GM18502 (cell line): ENCODE measurements around the gene RFWD3.
"Not testable (repeated sequence)": the region's sequence is repeated elsewhere in the genome, so short reads cannot be mapped to it uniquely, and the experiment has no call there.

ENCODE experiments used
- ATAC-seq: cut with Tn5 transposase; IDR thresholded peaks from one replicate; pipeline ENCODE4 v1.9.1; 2021; ENCODE audit warnings: mild to moderate bottlenecking; ENCODE audit not compliant: unreplicated experiment, poor library complexity

The RFWD3 gene

DNA sequence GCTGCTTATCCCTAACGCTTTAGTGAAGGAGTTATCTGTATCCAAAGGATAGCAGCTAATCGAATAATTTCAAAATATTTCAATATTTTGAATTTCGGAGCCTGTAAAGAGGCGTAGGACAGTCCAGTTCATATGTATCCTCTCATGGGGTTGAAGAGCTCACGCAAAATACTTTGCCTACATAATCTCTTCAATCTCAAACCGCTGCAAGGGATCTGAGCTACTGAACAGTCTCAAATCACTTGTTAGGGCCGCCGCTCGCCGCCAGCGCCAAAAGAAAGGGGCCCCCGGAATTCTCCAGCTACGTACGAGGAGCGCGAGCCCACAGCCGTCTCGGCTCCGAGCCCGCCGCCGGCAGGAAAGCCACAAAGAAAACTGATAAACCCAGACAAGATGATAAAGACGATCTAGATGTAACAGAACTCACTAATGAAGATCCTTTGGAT lies 601 bp upstream of the RFWD3 start:
- no peak for ATAC-seq

- no peak for ATAC-seq
These were observed 661 bp downstream of the RFWD3 start for GRCh38 chr16:74666010-74666421.

GRCh38 chr16:74661064-74661463 lies 5.6 kb downstream of the RFWD3 start:
- ATAC-seq, result no peak

- no peak for ATAC-seq
These were observed 6.3 kb downstream of the RFWD3 start for GRCh38 chr16:74660383-74660782.

- no peak for ATAC-seq
These were observed 7.6 kb downstream of the RFWD3 start for GRCh38 chr16:74659041-74659440.

- ATAC-seq, result no peak
These were observed 8.6 kb downstream of the RFWD3 start for GRCh38 chr16:74657870-74658642.

DNA sequence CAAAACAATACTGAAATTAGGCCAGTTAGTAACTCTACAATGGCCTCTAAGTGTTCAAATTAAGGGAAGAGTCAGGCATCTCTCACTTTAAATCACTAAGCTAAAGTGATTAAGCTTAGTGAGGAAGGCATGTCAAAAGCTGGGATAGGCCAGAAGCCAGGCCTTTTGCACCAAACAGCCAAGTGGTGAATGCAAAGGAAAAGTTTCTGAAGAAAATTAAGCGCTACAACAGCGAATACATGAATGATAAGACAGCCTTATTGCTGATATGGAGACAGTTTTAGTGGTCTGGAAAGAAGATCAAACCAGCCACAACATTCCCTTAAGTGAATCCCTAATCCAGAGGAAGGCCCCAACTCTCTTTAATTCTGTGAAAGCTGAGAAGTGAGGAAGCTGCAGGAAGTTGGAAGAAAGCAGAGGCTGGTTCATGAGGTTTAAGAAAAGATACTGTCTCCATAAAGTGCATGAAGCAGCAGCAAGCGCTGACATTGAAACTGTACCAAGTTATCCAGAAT lies 12.1 kb downstream of the RFWD3 start:
- ATAC-seq, result no peak

- not testable (repeated sequence) for ATAC-seq
These were observed 13.8 kb downstream of the RFWD3 start for GRCh38 chr16:74652883-74653282.

DNA sequence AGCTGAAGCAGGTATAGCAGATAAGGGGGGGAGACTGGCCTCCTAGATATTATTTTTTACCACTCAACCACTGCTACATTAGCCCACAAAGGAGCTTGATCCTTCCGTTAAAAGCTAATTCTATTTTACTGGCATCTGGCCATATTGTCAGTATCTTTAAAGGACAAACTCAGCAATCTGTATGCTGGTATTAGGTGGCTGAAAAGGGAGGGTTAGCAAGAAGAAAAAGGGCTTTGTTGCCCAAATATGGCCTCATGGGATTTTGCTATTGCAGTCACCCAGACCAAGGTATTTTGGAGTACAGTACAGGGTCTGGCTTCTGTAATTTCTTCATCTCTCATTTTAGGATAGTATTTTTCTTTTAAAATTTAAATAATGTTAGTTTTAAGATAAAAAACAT lies 14.4 kb downstream of the RFWD3 start:
- ATAC-seq, result no peak

DNA sequence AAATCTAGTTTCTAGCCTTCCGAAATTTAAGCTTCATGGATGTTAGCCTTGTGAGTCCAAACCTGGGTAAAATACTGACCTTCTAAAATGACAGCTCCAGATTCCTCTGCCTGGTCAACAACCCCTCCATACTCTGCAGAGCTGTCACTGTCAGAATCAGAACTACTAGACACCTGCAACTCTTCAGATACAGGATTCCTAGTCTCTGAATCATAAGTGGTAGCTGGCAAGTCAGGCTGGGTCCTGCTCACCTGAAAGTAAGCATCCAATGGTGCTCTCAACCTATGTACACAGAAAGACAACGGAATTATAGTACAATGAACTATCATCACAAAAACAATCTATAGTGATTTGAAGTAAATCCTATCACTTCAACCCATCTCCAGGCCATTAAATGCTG lies 14.8 kb downstream of the RFWD3 start:
- no peak for ATAC-seq

DNA sequence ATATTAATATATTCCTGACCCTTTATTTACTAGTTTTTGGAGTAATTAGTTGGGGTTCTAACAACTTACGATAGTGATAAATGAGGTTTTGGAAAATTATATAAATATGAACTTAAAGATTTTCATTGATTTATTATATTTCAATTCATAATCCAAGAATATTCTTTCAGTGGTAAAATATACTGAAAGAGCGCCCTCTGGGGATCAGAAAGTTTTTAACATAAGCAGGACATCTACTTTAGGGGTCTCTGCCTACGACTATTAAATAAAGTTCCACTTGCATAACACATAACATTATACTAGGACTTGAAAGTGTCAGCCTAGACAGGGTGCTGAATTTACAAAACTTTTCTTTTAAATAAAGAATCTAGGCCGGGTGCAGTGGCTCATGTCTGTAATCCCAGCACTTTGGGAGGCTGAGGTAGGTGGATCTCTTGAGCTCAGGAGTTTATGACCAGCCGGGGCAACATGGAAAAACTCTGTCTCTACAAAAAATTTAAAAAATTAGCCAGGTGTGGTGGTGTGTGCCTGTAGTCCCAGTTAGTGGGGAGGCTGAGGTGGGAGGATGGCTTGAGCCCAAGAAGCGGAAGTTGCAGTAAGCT lies 15.6 kb downstream of the RFWD3 start:
- no peak for ATAC-seq

DNA sequence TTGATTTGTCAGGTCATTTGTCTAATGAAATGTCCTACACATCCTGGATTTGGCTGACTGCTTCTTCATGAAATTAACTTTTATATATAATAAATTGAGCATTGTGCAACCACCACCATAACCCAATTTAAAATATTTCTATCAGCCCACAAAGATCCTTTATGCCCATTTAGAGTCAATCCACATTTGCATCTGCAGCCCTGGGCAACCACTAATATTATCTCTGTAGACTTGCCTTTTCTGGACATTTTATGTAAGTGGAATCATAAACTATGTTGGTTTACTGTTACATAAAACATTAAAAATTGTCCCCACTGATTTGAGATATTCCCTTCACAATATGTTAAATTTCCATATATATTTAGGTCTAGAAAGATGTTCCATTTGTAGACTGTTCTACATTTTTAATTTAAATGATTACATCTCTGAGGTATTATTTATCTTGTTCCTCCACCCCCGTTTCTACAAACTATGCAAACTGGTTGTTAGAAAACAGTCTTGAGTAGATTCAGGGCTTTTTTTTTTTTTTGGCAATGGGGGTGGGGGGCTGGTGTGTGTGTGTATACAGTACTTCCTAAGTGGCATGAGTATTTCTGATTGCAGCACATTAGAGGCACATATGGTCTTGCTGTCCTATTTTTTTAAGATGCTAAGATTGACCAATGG lies 16.7 kb downstream of the RFWD3 start:
- no peak for ATAC-seq

DNA sequence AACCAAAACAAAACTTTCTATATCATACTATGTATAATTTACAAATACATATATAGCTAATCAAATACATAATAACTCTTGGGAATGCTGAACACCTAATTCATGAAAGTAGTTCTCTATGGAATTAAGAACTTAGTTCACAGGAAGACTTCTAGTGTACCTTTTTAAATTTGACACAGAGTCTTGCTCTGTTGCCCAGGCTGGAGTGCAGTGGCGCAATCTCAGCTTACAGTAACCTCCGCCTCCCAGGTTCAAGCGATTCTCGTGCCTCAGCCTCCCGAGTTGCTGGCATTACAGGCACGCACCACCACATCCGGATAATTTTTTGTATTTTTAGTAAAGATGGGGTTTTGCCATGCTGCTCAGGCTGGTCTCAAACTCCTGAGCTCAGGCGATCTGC lies 24.7 kb downstream of the RFWD3 start:
- ATAC-seq, result no peak

- no peak for ATAC-seq
These were observed 28.8 kb downstream of the RFWD3 start for GRCh38 chr16:74637742-74638453.

GRCh38 chr16:74635303-74635702 lies 31.4 kb downstream of the RFWD3 start:
- no peak for ATAC-seq

DNA sequence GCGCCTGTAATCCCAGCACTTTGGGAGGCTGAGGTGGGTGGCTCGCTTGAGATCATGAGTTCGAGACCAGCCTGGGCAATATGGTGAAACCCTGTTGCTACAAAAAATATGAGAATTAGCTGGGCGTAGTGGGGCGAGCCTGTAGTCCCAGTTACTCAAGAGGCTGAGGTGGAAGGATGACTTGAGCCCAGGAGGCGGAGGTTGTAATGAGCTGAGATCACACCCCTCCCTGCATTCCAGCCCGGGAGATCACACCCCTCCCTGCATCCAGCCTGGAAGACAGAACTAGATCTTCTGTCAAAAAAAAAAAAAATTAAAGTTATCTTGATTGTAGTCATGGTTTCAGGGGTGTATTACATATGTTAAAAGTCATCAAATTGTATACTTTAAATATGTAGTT lies 33.0 kb downstream of the RFWD3 start:
- no peak for ATAC-seq

DNA sequence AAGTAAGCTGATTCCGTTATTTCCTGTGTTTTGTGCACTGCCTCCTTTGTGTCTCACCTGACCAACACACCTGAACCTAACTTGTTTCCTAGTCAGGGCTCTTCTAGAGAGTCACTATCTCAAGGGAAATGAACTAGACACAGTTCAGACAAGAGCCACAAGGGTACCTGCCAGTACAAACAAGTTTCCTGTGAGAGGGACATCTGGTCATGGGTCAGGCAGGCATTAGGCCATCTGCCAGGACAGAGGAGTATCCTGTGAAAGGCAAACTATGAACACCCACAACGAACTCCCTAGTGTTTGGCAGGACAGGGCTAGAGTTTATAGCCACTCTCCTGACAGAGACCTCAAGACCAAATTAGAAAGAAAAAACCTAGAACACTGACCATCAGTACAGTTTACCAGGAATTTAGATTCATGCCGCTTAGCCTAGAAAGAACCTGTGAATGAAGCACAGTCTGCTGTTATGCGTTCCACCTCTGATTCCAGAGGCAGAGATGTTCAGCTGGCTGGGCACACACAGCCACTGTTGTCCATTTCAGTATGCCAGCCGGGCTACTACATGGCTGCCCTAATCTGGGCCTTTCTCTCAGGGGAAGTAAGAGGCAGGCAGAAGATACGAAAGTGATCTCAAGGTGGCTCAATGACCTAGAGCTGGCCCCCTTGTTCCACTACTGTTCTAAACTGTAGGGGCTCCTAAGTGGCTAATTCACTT lies 39.0 kb downstream of the RFWD3 start:
- no peak for ATAC-seq

DNA sequence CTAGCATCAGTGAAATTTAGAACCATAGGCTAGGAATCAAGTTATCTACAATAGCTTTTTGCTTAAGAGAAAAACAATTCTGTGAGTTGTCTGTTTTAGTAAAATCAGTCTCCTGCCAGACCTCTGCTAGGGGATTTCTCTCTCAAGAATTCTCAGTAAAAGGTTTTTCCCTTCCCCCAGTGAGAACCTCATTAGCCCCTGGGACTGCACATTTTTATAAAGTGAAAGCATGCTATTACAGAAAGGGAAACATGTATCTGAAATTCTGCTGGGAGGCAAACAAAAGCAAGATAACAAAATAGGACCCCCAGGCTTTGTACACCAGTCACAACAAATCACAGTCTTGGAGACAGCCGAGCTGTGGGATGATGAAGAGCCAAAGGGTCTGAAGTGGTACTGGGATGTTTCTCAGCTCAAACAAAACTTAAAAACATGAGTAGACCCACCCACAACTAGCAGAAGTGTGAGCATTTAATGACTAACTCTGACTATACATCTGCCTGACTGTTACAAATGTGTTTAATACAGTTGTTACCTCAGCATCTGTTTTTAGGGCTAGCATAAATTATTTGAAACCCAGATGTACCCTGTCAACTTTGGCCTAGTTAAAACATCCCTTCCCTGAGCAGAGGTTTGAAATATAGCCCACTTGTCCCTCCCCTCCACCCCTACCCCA lies 39.8 kb downstream of the RFWD3 start:
- peak; percentile 61 for ATAC-seq

DNA sequence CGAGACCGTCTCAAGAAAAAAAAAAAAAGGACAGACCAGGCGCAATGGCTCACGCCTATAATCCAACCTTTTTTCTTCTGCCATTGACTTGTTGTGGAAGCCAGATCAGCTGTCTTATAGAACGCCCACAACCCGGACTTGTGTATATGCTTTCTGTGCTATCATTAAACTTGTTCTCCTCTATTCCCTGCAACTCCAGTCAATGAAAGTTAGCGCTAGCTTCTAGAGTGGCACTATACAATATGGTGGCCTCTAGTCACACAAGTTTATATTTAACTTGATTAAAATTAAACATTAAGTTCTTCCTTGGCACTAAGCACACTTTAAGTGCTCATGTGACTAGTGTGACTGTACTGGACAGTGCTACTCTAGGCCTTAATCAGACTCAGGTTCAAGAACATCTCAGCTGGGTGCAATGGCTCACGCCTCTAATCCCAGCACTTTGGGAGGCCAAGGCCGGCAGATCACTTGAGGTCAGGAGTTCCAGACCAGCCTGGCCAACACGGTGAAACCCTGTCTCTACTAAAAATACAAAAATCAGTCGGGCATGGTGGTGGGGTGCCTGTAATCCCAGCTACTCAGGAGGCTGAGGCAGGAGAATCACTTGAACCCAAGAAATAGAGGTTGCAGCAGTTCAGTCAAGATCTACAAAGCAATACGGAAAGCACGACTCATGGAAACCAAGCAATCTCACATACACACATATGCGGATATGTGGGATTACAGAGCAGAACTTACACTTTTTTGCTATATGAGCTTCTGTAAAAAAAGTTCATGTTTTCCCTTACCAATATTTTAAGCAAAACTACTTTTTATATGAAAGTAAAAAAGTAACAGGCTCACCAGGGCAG lies 41.0 kb downstream of the RFWD3 start:
- no peak for ATAC-seq
